ENCODE data around the gene SEZ6L.

- TF ChIP-seq POLR2A (IDR thresholded peaks at IDR 0.05) (no peak), CTCF (IDR thresholded peaks at IDR 0.05 in 8 of 11, conservative IDR thresholded peaks at IDR 0.05 in 3 of 11) (no peak)
These were observed 176.2 kb downstream of the SEZ6L start for GRCh38 chr22:26345496-26345895.

Measured in spleen (tissue), 7 donors.